Stimulated activated CD8-positive, alpha-beta memory T cell treated with anti-CD3 and anti-CD28 coated beads, Interleukin-12 subunit alpha, Interleukin-12 subunit beta, amount 100 ng/mL, for 4 hours (primary cell): Measurements from ENCODE around the gene FUT4.
"Not testable (repeated sequence)": the region's sequence is repeated elsewhere in the genome, so short reads cannot be mapped to it uniquely, and the experiment has no call there.

Source experiments
- DNase-seq: peaks from one replicate; pipeline ENCODE4 v3.0.0-alpha.2; 2020; ENCODE audit warnings: low read depth

The FUT4 gene

GRCh38 chr11:94533206-94533605 lies 10.5 kb upstream of the FUT4 start:
- DNase-seq = no peak

GRCh38 chr11:94533696-94534630 lies 9.8 kb upstream of the FUT4 start:
- DNase-seq = no peak

- no peak for DNase-seq
These were observed 7.3 kb upstream of the FUT4 start for GRCh38 chr11:94536386-94536785.

DNA sequence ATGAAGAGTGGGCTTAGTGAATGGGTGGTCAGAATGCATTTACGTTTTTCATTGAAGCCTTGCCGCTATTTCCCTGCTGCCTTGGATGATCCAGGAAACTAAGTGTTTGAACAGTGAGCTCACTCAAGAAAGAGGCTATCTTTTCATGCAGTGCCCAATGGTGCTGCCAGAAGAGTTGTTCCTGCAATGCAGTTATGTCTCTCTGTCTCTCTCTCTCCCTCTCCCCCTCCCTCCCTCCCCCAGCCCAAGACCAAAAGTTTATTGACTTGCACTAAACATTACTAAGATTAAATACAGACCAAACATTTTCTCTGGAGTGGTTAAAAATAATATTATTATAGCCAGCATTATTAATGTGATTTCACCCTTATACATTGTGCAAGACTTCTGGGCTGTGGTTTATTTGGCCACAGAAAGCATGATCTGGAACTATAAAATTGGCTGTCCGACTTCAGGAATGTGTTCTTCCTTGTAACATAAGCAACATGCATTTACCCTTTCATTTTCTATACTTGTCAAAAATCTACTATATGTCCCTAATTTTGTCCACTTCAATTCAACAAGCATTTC lies 6.6 kb upstream of the FUT4 start:
- no peak for DNase-seq

DNA sequence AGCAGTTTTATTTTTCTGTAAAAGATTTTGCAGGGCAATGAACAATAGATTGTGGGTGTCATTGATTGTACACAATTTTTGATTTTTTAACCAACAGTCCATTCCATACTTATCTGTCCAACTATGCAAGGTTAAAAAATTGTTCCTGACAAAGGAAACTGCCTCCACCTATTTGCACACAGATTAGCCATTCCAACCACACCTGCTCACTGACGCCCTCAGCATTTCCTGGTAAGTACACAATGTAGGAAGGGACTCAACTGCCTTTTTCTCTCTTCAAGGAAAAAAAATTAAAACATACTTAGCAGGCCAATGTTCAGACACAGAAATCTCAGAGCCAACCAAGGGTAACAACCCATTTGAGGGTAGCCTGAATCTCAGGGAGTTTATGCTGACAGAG lies 4.3 kb upstream of the FUT4 start:
- no peak for DNase-seq

GRCh38 chr11:94544646-94545263 lies 1.0 kb downstream of the FUT4 start:
- peak; percentile 34 for DNase-seq

DNA sequence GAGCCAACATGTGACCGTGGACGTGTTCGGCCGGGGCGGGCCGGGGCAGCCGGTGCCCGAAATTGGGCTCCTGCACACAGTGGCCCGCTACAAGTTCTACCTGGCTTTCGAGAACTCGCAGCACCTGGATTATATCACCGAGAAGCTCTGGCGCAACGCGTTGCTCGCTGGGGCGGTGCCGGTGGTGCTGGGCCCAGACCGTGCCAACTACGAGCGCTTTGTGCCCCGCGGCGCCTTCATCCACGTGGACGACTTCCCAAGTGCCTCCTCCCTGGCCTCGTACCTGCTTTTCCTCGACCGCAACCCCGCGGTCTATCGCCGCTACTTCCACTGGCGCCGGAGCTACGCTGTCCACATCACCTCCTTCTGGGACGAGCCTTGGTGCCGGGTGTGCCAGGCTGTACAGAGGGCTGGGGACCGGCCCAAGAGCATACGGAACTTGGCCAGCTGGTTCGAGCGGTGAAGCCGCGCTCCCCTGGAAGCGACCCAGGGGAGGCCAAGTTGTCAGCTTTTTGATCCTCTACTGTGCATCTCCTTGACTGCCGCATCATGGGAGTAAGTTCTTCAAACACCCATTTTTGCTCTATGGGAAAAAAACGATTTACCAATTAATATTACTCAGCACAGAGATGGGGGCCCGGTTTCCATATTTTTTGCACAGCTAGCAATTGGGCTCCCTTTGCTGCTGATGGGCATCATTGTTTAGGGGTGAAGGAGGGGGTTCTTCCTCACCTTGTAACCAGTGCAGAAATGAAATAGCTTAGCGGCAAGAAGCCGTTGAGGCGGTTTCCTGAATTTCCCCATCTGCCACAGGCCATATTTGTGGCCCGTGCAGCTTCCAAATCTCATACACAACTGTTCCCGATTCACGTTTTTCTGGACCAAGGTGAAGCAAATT lies 1.8 kb downstream of the FUT4 start:
- no peak for DNase-seq

DNA sequence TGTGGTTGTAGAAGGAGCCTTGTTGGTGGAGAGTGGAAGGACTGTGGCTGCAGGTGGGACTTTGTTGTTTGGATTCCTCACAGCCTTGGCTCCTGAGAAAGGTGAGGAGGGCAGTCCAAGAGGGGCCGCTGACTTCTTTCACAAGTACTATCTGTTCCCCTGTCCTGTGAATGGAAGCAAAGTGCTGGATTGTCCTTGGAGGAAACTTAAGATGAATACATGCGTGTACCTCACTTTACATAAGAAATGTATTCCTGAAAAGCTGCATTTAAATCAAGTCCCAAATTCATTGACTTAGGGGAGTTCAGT lies 2.4 kb downstream of the FUT4 start:
- no peak for DNase-seq

DNA sequence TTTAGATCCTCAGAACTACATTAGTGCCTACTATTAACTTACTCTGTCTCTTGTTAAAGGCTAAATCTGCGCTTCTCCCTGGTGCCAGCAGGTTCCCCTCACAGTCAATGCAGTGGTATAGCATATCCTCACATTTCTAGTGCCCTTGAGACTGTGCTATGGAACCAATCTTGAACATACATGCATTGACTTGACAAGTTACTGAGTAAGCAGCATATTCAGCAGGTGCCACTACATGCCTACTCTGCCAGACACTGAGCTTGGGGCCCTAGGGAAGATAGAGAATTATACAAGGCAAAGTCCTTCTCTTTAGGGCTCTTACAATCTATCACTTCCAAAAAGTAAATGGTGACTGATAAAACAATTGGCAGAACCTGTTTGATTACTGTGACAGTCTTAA lies 3.2 kb downstream of the FUT4 start:
- no peak for DNase-seq

DNA sequence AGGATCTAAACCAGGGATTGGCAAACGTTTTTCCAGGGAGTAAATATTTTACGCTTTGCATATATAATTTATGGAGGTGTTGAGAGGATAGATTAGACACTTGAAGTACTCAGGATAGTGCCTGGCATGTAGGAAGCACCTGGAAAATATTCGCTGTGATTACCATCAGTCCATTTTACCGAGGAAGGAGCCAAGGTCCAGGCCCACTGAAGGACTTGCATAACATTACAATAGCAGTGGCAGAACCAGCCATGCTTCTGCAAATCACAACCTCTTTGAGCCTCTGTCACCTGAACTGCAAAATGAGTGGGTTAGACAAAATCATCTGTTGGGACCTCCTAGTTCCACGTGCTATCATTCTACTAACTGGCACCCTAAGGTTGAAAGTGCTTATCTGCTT lies 5.4 kb downstream of the FUT4 start:
- no peak for DNase-seq

GRCh38 chr11:94550513-94550912 lies 6.8 kb downstream of the FUT4 start:
- no peak for DNase-seq

DNA sequence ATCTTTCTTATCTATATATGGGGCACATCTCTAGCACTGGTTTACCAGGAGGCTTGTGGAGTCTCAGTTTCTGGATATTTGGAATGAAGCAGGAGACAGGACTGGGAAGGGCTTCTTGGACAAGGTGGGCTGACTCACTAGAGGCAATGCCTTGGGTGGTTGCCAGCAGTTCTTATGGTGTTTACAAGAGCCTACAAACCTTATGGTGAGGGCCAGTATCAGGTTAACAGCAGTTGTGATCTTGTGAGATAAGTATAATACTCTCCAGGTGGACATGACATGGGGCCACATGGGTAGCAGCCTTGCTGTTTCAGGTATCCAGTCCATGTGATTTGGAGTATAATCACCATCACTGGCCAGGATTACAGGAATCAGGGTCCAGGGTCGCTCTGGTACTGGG lies 10.2 kb downstream of the FUT4 start:
- DNase-seq = no peak

- not testable (repeated sequence) for DNase-seq
These were observed 12.1 kb downstream of the FUT4 start for GRCh38 chr11:94555752-94556329.

- no peak for DNase-seq
These were observed 13.7 kb downstream of the FUT4 start for GRCh38 chr11:94557421-94557820.

DNA sequence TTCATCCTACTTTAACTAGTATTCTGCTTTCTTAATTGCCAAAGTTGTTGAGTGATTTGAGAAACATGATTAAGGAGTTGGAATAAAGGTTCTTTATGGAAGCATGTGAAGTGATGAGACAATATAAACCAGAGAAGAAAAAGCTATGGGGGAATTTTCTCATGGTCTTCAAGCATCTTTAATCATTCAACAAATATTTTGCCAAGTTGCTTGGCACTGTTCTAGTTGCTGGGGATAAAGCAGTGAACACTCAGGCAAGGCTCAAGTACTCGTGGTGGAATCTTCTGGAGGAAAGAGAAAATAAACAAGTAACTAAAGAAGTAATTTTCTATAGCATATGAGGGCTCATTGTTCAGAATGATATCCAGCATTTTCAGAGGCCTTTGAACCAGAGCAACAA lies 14.3 kb downstream of the FUT4 start:
- no peak for DNase-seq

- no peak for DNase-seq
These were observed 14.7 kb downstream of the FUT4 start for GRCh38 chr11:94558468-94558867.

- DNase-seq = no peak
These were observed 15.2 kb downstream of the FUT4 start for GRCh38 chr11:94558932-94559331.

DNA sequence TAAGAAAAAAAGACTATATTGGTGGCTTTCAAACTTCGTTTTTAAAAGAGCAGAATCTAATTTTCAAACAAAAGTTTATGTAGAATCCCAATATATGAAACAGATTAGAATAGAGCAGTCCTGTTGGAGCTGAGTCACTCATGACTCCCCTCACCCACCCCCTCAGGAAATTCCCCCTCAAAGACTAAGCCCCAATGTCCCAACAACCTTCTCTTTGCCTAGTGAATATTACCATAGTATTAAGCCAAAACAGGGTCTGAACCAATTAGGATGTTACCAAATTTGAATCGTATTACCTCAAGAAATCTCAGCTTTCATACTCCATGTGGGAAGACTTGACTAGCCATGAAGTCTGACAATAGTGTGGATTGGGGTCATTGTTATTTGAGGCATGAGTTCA lies 15.6 kb downstream of the FUT4 start:
- no peak for DNase-seq

DNA sequence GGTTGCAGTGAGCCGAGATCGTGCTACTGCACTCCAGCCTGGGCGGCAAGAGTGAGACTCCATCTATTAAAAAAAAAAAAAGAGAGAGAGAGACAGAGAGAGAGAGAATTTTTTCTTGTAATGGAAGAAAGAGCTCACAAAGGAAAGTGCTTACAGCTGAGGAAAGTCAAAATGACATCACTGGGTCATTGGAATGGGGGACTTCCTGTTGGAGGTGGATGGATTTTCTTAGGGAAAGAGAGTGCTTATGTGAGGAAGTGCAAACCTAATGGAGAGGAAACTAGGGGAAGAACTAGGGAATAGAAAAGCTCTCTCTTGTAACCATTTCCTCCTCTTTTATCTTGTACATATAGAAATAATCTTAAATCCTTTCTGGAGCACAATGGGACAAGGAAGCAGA lies 17.1 kb downstream of the FUT4 start:
- DNase-seq = no peak

- no peak for DNase-seq
These were observed 19.6 kb downstream of the FUT4 start for GRCh38 chr11:94563176-94563847.

GRCh38 chr11:94563848-94564467 lies 20.2 kb downstream of the FUT4 start:
- DNase-seq = no peak
